WTC11 (cell line): ENCODE data around the gene VIPR2. TPM values are rescaled to one million over a fixed set of nuclear protein-coding genes. Genes with fewer than 3 reads are reported as not detected.

Experiments
- ATAC-seq: fragments of 200-7000 bp; cut with Tn5 transposase; 2 replicates; pipeline ENCODE4 v1.10.0; 2021; ENCODE audit warnings: mild to moderate bottlenecking, moderate library complexity
- CTCF ChIA-PET: fragments of 300-600 bp; sonication (Branson Sonifier 250); formaldehyde crosslinking; loops from one replicate; lab custom pipeline; 2021; ENCODE audit warnings: antibody characterized with exemption; lab: Charles Lee
- POLR2A ChIA-PET: fragments of 350-600 bp; sonication (Branson Sonifier 250); formaldehyde crosslinking; loops from one replicate; lab custom pipeline; 2021; ENCODE audit warnings: antibody characterized with exemption; lab: Charles Lee
- DNase-seq: peaks from one replicate; pipeline ENCODE4 v3.0.0; 2021; ENCODE audit warnings: low spot score
- H3K27ac Mint-ChIP-seq: 2 replicates; pipeline ENCODE4 v1.8.0; 2021; ENCODE audit warnings: mixed read lengths
- H3K27me3 Mint-ChIP-seq: 2 replicates; pipeline ENCODE4 v1.8.0; 2021; ENCODE audit warnings: low read depth, mild to moderate bottlenecking, moderate library complexity, mixed read lengths
- H3K36me3 Mint-ChIP-seq: 2 replicates; pipeline ENCODE4 v1.8.0; 2021; ENCODE audit warnings: mixed read lengths
- H3K4me1 Mint-ChIP-seq: 2 replicates; pipeline ENCODE4 v1.8.0; 2022; ENCODE audit warnings: mixed read lengths
- H3K4me3 Mint-ChIP-seq: 2 replicates; pipeline ENCODE4 v1.8.0; 2021; ENCODE audit warnings: mild to moderate bottlenecking, moderate library complexity, mixed read lengths
- H3K9me3 Mint-ChIP-seq: 2 replicates; pipeline ENCODE4 v1.8.0; 2021; ENCODE audit warnings: mixed read lengths
- ATF1 ChIP-seq: sonication (generic); formaldehyde crosslinking; IDR thresholded peaks from 2 replicates; pipeline ENCODE4 v1.8.1; 2023; ENCODE audit warnings: mild to moderate bottlenecking, moderate library complexity, missing genetic modification reagents
- CBFB ChIP-seq: sonication (generic); formaldehyde crosslinking; IDR thresholded peaks from 2 replicates; pipeline ENCODE4 v1.8.1; 2022; ENCODE audit warnings: mild to moderate bottlenecking, low read depth, missing genetic modification reagents
- CDX4 ChIP-seq: fragments of 250-450 bp; sonication (Bioruptor Pico); IDR thresholded peaks from 2 replicates; pipeline ENCODE4 v1.9.0; 2021; ENCODE audit warnings: moderate library complexity, mild to moderate bottlenecking, inconsistent platforms, borderline replicate concordance
- CREM ChIP-seq: sonication (generic); formaldehyde crosslinking; IDR thresholded peaks from 2 replicates; pipeline ENCODE4 v1.8.1; 2022; ENCODE audit warnings: mild to moderate bottlenecking, missing genetic modification reagents, moderate library complexity
- FOXK1 ChIP-seq: sonication (generic); formaldehyde crosslinking; IDR thresholded peaks from 2 replicates; pipeline ENCODE4 v1.8.0; 2022; ENCODE audit warnings: mild to moderate bottlenecking, moderate library complexity, missing genetic modification reagents
- GTF2I ChIP-seq: fragments of 250-450 bp; sonication (Bioruptor Pico); conservative IDR thresholded peaks from 2 replicates; pipeline ENCODE4 v1.4.0; 2021; ENCODE audit warnings: mild to moderate bottlenecking
- KAT7 ChIP-seq: sonication (generic); formaldehyde crosslinking; IDR thresholded peaks from 2 replicates; pipeline ENCODE4 v1.8.1; 2023; ENCODE audit warnings: missing genetic modification reagents, mild to moderate bottlenecking, borderline replicate concordance
- MYBL2 ChIP-seq: sonication (generic); formaldehyde crosslinking; IDR thresholded peaks from 2 replicates; pipeline ENCODE4 v1.8.1; 2023; ENCODE audit warnings: mild to moderate bottlenecking, moderate library complexity, missing genetic modification reagents
- NFATC4 ChIP-seq: fragments of 250-450 bp; sonication (Bioruptor Pico); IDR thresholded peaks from 2 replicates; pipeline ENCODE4 v1.9.0; 2021; ENCODE audit warnings: mild to moderate bottlenecking
- NR1H2 ChIP-seq: sonication (generic); formaldehyde crosslinking; IDR thresholded peaks from 2 replicates; pipeline ENCODE4 v1.9.0; 2021; ENCODE audit warnings: mild to moderate bottlenecking, moderate library complexity, missing genetic modification reagents
- NR2C2 ChIP-seq: sonication (generic); formaldehyde crosslinking; IDR thresholded peaks from 2 replicates; pipeline ENCODE4 v1.8.0; 2022; ENCODE audit warnings: mild to moderate bottlenecking, missing genetic modification reagents
- OVOL2 ChIP-seq: fragments of 250-450 bp; sonication (Bioruptor Pico); IDR thresholded peaks from 2 replicates; pipeline ENCODE4 v1.9.0; 2021; ENCODE audit warnings: mild to moderate bottlenecking, borderline replicate concordance
- SMAD3 ChIP-seq: sonication (generic); formaldehyde crosslinking; IDR thresholded peaks from 2 replicates; pipeline ENCODE4 v1.8.0; 2022; ENCODE audit warnings: missing genetic modification reagents, mild to moderate bottlenecking, borderline replicate concordance
- SOX15 ChIP-seq: fragments of 250-450 bp; sonication (Bioruptor Pico); IDR thresholded peaks from 2 replicates; pipeline ENCODE4 v1.9.0; 2021; ENCODE audit warnings: mild to moderate bottlenecking
- SP1 ChIP-seq: sonication (generic); formaldehyde crosslinking; conservative IDR thresholded peaks from 2 replicates; pipeline ENCODE4 v1.8.1; 2022; ENCODE audit warnings: missing genetic modification reagents
- TCF7 ChIP-seq: sonication (generic); formaldehyde crosslinking; IDR thresholded peaks from 2 replicates; pipeline ENCODE4 v1.8.0; 2022; ENCODE audit warnings: mild to moderate bottlenecking, low read depth, missing genetic modification reagents, moderate library complexity
- USF2 ChIP-seq: sonication (generic); formaldehyde crosslinking; IDR thresholded peaks from 2 replicates; pipeline ENCODE4 v1.8.1; 2023; ENCODE audit warnings: mild to moderate bottlenecking, missing genetic modification reagents, moderate library complexity
- ZBTB21 ChIP-seq: sonication (generic); formaldehyde crosslinking; IDR thresholded peaks from 2 replicates; pipeline ENCODE4 v1.8.1; 2023; ENCODE audit warnings: mild to moderate bottlenecking, missing genetic modification reagents, borderline replicate concordance
- ZNF219 ChIP-seq: sonication (generic); formaldehyde crosslinking; IDR thresholded peaks from 2 replicates; pipeline ENCODE4 v1.8.0; 2023; ENCODE audit warnings: missing genetic modification reagents, mild to moderate bottlenecking, borderline replicate concordance
- ZNF232 ChIP-seq: sonication (generic); formaldehyde crosslinking; IDR thresholded peaks from 2 replicates; pipeline ENCODE4 v1.8.0; 2022; ENCODE audit warnings: mild to moderate bottlenecking, missing genetic modification reagents
- ZNF263 ChIP-seq: sonication (generic); formaldehyde crosslinking; IDR thresholded peaks from 2 replicates; pipeline ENCODE4 v1.8.1; 2022; ENCODE audit warnings: low read depth, mild to moderate bottlenecking, moderate library complexity, missing genetic modification reagents
- ZNF281 ChIP-seq: sonication (generic); formaldehyde crosslinking; IDR thresholded peaks from 2 replicates; pipeline ENCODE4 v1.8.0; 2023; ENCODE audit warnings: mild to moderate bottlenecking, missing genetic modification reagents
- ZNF396 ChIP-seq: fragments of 250-450 bp; sonication (Bioruptor Pico); IDR thresholded peaks from 2 replicates; pipeline ENCODE4 v1.8.0; 2021; ENCODE audit warnings: mild to moderate bottlenecking, moderate library complexity, borderline replicate concordance
- ZNF416 ChIP-seq: fragments of 250-450 bp; sonication (Bioruptor Pico); IDR thresholded peaks from 2 replicates; pipeline ENCODE4 v1.9.0; 2021; ENCODE audit warnings: mild to moderate bottlenecking, inconsistent platforms
- ZNF671 ChIP-seq: fragments of 250-450 bp; sonication (Bioruptor Pico); IDR thresholded peaks from 2 replicates; pipeline ENCODE4 v1.8.0; 2021; ENCODE audit warnings: mild to moderate bottlenecking
- ZSCAN18 ChIP-seq: fragments of 250-450 bp; sonication (Bioruptor Pico); IDR thresholded peaks from 2 replicates; pipeline ENCODE4 v2.1.2; 2022; ENCODE audit warnings: mild to moderate bottlenecking, moderate library complexity
- total RNA-seq: library from RNA; stranded (reverse); gene quantifications from 3 replicates; pipeline ENCODE4 v1.2.3, GENCODE V29; 2021
- TF ChIP-seq, protein P1 (sequence below): sonication (generic); formaldehyde crosslinking; IDR thresholded peaks from 2 replicates; pipeline ENCODE4 v1.8.1; 2022; ENCODE audit warnings: mild to moderate bottlenecking, moderate library complexity, missing genetic modification reagents

Gene VIPR2
- total RNA-seq, 1 experiment from 2014 or later, result 7.5 TPM

GRCh38 chr7:159092701-159093121, 52.0 kb downstream of the VIPR2 start:
- ChIA-PET CTCF (no interaction called here), POLR2A (no interaction called here)
- Mint-ChIP-seq H3K4me3 (no peak overlapping the region), H3K36me3 (no peaks in the 10 kb centered on the region), H3K4me1 (no peaks in the 10 kb centered on the region), H3K9me3 (no peaks in the 10 kb centered on the region), H3K27ac (no peak overlapping the region), H3K27me3 (no peaks in the 10 kb centered on the region)
- TF ChIP-seq ZNF416, result no peak
- TF ChIP-seq ZBTB21 (CRISPR knock-in tag), result no peak
- no peak for TF ChIP-seq CREM
- TF ChIP-seq ATF1 (CRISPR knock-in tag), result no peak
- TF ChIP-seq, protein P1, sequence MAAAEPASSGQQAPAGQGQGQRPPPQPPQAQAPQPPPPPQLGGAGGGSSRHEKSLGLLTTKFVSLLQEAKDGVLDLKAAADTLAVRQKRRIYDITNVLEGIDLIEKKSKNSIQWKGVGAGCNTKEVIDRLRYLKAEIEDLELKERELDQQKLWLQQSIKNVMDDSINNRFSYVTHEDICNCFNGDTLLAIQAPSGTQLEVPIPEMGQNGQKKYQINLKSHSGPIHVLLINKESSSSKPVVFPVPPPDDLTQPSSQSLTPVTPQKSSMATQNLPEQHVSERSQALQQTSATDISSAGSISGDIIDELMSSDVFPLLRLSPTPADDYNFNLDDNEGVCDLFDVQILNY (CRISPR knock-in tag), result no peak
- TF ChIP-seq NR2C2 (CRISPR knock-in tag), result no peak
- no peak for TF ChIP-seq NFATC4
- TF ChIP-seq MYBL2, result no peak
- no peak for TF ChIP-seq FOXK1
- TF ChIP-seq ZNF263, result no peak
- no peak for TF ChIP-seq SOX15 (CRISPR knock-in tag)
- no peak for TF ChIP-seq GTF2I (CRISPR knock-in tag)
- TF ChIP-seq SP1 (CRISPR knock-in tag), result no peak
- TF ChIP-seq SMAD3 (CRISPR knock-in tag), result no peak
- no peak for TF ChIP-seq TCF7 (CRISPR knock-in tag)
- no peak for TF ChIP-seq ZNF671 (CRISPR knock-in tag)
- no peak for TF ChIP-seq ZNF396 (CRISPR knock-in tag)
- no peak for TF ChIP-seq ZSCAN18
- no peak for TF ChIP-seq ZNF281 (CRISPR knock-in tag)
- no peak for ATAC-seq
- DNase-seq, result no peak

DNA sequence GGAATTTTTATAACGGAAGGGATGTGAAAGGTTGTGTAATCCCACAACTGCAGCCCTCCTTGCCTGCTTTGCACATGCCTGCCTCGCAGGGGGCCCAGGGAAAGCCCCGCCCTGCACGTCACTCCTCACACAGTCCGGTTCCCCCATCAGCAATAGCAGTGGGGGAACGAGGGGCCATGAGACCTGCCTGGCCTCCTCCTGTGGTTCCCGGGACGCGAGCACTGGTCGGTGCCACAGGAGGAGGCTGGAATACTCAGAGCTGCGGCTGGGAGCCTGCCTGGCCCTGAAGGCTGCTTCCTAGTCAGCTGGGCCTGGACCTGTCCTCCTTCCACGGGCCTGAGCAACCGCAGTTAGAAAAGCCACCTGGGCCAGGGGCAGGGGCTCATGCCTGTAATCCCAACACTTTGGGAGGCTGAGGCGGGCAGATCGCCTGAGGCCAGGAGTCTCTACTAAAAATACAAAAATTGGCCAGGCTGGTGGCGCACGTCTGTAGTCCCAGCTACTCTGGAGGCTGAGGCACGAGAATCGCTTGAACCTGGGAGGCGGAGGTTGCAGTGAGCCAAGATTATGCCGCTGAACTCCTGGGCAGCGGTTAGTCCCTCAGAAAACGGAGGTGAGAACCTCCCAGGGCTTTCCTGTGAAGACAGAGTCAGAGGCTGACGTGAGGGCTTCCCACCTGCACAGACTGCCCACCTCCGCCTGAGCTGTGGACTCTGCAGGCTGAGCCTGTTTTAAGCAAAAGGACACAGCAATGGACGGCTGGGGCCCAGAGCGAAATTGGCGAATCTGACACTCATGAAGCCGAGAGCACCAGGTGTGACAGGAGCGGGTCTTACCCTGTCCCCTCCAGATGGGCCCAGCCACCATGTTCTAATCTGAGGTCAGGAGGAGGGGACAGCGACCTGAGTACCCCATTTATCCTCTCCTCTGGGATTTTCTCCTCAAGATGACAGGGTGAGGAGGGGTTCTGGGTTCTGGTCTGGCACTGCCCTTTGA, 52.9 kb downstream of the VIPR2 start:
- DNase-seq, result no peak
- Mint-ChIP-seq H3K27me3 (no peaks in the 10 kb centered on the region), H3K27ac (0 out of 2 replicates have a peak overlapping the region, but pooled peaks have one; percentile 41), H3K4me1 (no peaks in the 10 kb centered on the region), H3K4me3 (no peak overlapping the region), H3K9me3 (no peaks in the 10 kb centered on the region)
- ChIA-PET CTCF (no interaction called here), POLR2A (no interaction called here)
- ATAC-seq, result no peak
- no peak for TF ChIP-seq GTF2I (CRISPR knock-in tag)
- TF ChIP-seq KAT7 (CRISPR knock-in tag), result no peak
- TF ChIP-seq CDX4, result no peak
- TF ChIP-seq OVOL2, result no peak
- no peak for TF ChIP-seq ZNF219 (CRISPR knock-in tag)
- TF ChIP-seq USF2 (CRISPR knock-in tag), result no peak
- no peak for TF ChIP-seq CBFB (CRISPR knock-in tag)
- TF ChIP-seq ZNF232 (CRISPR knock-in tag), result no peak
- TF ChIP-seq NR1H2, result no peak
- TF ChIP-seq, all 79 proteins: peak for 0
- no peaks in the 10 kb centered on the region for H3K36me3 Mint-ChIP-seq
